Stimulated activated CD4-positive, alpha-beta T cell treated with anti-CD3 and anti-CD28 coated beads, Interleukin-1b, Interleukin-23, amount 100 ng/mL, for 4 hours (primary cell): ENCODE results near the gene TSPAN14.
A peak's percentile ranks its signal among the peaks of the same experiment; 100 is the strongest.
"Not testable (repeated sequence)": the region's sequence is repeated elsewhere in the genome, so short reads cannot be mapped to it uniquely, and the experiment has no call there.

ENCODE experiments used
- DNase-seq, 2 donors: peaks; one replicate each; pipeline ENCODE4 v3.0.0-alpha.2; 2020; ENCODE audit warnings: low read depth in 2 of 2

The TSPAN14 gene

GRCh38 chr10:80524190-80524909, 70.2 kb downstream of the TSPAN14 start:
- no peak for DNase-seq

DNA sequence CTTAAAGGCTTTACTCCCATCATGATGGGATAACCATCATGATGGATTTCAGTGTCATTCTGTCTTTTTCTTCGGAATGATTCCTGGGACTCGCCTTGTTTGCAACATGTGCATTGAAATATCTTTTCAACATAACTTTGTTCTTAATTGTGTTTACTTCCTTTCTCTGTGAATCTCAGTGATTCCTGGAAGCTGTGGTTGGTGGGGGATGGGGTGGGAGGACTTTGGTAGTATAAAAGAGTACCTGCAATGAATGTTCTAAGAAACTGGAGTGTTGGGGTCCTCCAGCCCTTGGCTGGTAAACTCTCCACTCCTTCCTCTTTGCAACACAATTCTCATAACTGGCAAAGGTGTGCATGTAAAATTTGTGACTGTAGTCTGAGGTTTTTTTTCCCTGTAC, 72.1 kb downstream of the TSPAN14 start:
- peak in 1 of 2 donors; percentile 23 for DNase-seq

DNA sequence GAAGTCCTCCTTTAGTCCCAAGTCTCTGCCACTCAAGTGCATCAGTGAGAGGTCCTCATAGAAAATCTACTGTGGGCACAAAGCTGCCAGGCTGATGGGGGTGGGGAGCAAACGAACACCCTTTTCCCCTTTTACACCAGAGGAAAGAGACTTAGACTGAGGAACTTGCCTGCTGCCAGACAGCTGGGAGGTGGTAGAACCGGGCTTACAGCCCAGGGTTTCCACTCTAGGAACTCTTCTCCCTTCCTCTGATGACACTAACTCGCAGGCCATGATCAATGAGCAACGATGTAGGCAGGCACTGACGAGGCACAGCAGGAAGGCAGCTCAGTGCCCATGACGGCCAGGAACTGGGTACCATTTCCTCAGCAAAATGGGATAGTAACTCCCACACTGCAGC, 72.6 kb downstream of the TSPAN14 start:
- no peak for DNase-seq

- DNase-seq, result no peak
Measured at GRCh38 chr10:80528185-80528700, 74.1 kb downstream of the TSPAN14 start.

- no peak for DNase-seq
Measured at GRCh38 chr10:80528901-80529300, 74.8 kb downstream of the TSPAN14 start.

DNA sequence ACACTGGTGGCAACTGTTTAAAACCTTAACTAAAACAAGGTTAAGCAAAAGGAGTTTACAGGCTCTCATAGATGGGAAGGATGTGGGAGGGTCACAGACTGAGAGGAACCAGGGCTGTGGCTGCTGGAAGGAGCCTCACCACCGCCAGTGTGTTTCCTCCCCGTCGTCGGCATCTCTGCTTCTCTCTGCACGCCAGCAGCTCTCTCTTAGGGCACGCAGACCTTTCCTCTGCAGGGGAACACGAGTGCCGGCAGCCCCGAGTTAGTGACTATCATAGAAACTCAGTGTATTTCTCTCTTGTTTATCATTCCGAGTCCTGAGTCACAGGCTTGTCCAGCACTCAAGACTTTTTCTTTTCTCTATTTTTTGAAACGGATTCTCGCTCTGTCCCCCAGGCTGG, 75.5 kb downstream of the TSPAN14 start:
- peak in 1 of 2 donors; percentile 33 for DNase-seq

GRCh38 chr10:80530251-80530650, 76.1 kb downstream of the TSPAN14 start:
- DNase-seq, result no peak

DNA sequence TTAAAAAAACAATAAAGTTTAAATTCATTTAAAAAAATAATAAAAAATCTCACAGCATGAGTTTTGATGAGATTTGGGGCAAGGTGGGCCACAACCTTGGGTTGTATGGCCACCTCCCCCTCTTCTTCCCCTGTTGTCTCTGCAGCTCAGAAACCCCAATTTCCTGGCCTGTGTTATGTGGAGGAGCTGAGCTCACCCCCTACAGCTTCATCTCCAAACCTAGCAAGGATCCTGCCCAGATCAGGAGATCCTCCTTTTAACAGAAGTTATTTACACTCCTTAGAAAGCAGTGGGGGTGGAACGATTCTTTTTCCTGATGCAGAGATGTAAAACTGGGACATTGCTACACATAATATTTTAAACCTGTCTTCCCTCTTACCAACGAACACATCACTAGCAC, 76.7 kb downstream of the TSPAN14 start:
- no peak for DNase-seq

DNA sequence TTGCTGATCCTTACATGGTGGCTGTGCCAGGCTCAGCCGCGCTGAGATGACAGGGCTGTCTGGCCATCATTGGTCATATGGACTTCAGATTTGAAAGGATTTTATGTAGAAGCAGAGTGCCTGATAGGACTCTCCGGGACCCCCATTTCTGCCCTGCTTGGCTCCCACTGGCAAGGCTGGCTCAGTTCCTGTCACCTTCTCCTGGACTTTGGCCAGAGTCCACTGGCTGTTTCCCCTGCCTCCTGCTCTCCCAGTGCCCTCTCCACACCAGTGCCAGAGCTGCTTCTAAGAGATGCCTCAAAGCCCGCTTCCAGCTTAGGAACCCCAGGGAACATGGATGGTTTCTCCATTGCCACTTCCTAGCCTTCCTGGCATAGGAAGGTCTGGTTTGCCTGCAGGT, 78.5 kb downstream of the TSPAN14 start:
- no peak for DNase-seq

- not testable (repeated sequence) for DNase-seq
Measured at GRCh38 chr10:80534059-80534458, 79.9 kb downstream of the TSPAN14 start.

DNA sequence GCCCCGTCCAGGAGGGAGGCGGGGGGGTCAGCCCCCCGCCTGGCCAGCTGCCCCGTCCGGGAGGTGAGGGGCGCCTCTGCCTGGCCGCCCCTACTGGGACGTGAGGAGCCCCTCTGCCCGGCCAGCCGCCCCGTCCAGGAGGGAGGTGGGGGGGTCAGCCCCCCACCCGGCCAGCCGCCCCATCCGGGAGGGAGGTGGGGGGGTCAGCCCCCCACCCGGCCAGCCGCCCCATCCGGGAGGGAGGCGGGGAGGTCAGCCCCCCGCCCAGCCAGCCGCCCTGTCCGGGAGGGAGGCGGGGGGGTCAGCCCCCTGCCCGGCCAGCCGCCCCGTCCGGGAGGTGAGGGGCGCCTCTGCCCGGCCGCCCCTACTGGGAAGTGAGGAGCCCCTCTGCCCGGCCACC, 80.5 kb downstream of the TSPAN14 start:
- DNase-seq, result not testable (repeated sequence)

- peak; percentile 63 to 64 for DNase-seq
Measured at GRCh38 chr10:80535671-80536360, 81.7 kb downstream of the TSPAN14 start.

GRCh38 chr10:80536361-80536835, 82.3 kb downstream of the TSPAN14 start:
- no peak for DNase-seq

- no peak for DNase-seq
Measured at GRCh38 chr10:80537086-80537735, 83.1 kb downstream of the TSPAN14 start.

DNA sequence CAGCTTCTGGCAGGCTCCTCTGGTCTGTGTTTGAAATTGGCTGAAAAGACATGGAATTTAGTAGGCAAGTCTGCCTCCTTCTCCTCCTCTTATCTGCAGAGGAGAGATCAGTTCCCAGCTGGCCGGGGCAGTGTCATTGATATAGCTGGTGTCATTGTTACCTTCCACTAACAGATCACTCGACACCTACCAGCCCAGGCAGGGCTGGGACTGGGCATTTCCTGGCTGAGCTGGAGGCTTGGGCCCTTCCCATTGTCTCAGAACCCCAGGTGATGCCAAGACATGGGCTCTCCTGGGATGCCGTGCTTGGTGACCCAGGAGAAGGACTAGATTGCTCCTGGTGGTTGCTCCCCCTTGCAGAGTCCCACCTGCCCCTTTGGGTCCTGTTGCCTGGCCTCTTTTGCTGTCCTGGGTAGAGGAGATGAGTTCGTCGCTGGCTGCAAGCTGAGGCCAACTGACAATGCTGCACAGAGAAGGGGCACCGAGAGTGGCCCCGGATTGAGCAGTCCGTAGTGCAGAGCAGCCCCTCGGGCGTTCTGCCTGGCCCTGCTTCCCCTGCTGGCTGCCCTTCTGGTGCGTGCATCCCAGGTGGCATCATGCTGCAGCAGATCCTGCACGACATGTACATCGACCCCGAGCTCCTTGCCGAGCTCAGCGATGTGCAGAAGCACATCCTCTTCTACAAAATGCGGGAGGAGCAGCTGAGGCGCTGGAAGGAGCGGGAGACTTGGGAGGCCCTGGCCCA, 83.8 kb downstream of the TSPAN14 start, which contains the start of gene SH2D4B:
TSS of gene SH2D4B (plus strand) at position 167 of the 745 bp plus-strand sequence. CDS start at position 597, 430 bp downstream.
- no peak for DNase-seq

DNA sequence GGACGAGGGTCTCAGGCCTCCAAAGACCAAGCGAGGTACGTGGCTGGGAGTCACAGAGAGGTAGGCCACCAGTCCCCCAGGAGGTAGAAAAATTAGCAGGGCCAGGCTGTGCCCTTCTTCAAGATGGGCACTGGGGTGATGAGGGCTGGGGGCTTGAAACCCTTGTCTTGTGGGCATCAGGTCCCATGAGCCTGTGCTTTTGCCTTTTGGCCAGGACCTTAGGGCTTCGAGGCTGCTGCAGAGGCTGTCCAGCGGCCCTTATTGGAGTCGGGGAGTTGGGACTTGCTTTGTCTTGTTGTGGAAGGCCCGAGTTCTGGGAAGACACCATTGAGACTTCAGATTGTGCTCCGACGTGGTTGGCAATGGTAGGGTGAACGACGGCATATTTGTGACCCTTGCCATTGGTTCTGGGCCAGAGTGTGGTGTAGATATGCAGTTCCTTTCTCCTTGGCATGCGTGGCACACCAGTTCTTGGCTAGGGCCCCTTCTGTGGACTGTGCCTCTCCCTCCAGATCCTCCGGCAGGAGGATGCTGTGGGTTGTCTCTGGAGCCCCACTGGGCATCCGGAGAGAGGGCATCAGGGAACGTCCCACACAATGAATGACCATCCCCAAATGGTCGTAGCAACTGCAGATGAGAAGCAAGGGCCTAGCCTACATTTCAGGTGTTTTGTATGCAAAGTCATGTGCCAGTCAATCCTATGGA, 84.5 kb downstream of the TSPAN14 start:
- no peak for DNase-seq

- DNase-seq, result no peak
Measured at GRCh38 chr10:80539421-80540031, 85.4 kb downstream of the TSPAN14 start.

DNA sequence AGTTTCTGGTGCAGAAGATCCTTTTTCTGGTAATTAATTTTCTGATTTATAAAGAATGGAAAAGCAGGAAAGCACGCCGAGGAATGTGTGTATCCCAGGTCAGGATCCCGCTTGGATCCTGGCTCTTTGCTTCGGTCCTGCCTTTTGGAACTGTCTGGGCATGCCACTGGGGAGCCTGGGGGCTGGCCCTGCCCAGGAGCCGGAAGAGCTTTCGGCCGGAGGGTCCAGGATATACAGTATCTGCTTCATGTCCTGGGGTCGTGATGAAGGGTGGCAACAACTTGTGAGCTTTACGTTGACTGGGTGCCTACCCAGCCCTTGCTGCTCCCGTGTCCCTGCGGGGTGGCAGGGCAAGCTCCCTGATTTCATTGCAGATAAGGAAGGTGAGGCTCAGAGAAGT, 86.0 kb downstream of the TSPAN14 start:
- no peak for DNase-seq

DNA sequence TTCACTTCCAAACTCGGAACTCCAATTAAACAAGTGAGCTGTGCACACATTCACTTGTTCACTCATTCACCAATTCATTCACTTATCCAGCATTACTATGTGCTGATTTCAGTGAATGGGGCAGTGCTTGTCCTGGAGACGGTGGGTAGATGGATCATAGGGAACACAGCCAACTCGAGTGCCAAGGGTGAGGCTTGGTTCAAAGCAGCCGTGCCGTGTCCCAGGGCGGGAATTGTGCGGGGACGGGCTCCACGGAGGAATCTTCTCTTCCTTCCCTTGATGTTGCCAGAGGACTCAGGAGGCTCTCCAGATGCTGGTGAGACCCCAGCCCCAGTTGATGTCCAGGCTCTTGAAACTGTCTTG, 86.5 kb downstream of the TSPAN14 start:
- DNase-seq, result no peak

DNA sequence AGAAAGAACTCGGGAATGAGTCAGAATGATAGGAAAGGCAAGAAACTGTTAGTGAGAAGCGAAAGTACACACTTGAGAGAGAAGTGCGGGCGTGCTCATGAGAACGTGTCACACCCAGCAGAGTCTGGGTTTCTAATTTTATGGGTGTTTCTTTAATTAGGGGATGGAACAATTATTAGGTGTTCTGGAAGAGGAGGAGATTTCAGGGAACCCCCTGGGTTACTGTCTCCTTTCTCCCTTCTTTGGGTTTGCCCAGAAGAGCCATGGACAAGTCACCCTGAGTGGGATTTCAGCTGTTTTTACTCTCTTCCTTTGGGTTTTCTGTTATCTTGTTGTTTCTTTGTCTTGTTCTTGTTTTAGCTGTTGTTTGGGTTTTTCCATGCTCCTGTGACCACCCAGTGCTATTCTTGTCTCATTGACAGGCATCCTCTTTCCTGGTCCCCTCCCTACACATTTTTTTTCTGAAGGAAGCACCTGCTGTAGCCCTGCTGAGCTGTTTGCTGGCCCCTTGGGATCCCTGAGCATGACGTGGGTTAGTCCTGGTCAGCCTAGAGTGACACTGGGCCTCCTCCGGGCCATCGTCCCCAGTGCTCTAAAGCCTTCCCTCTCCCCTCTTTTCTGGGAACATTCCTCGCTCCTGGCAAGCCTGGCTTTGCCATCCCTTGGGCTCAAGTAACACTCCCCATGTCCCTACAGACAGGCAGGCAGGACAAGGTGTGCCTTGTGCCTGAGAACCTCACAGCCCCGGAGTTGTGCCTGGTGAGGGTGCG, 87.1 kb downstream of the TSPAN14 start:
- no peak for DNase-seq
